Activated CD8-positive, alpha-beta memory T cell treated with anti-CD3 and anti-CD28 coated beads for 4 hours (primary cell): ENCODE measurements around the gene NAV2.
"Not testable (repeated sequence)": the region's sequence is repeated elsewhere in the genome, so short reads cannot be mapped to it uniquely, and the experiment has no call there.

Experiments
- DNase-seq, 2 donors: peaks; one replicate each; pipeline ENCODE4 v3.0.0-alpha.2; 2020; ENCODE audit warnings: low read depth in 2 of 2

The NAV2 gene

DNA sequence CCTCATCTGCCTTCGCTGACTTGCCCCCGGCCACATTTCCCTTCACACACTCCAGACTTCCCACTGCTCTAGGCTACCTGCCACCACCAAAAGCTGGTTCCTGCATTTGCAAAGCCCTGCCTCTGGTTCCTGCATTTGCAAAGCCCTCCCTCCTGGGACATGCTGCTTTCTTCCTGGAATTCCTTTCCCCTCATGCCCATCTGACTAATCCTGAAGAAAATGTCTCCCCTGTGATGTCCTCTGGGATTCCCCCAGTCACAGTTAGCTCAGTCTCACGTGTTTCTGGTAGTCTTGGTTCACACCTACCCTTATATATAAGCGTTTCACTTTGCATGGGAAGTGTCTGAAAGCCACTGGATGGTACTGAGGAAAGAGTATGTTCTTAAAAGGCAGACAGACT, 240.7 kb downstream of the NAV2 start:
- DNase-seq = no peak

DNA sequence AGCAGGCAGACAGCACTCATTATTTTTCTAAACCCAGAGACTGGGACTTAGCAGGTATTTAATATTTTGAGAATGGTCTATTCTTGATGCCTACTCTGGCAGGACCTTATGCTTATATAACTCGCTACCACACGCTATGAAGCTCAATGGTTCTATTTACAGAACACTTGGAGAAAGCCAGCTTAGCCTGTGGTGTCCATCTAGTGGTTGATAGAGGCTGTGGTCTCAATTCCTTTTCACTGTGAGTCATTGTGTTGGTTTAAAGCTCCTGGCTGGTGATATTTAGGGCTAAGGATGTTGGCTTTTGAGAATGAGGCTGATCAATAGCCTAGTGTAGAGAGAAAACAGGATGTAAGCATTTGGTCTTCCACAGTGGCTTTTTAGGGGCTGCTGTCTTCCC, 241.3 kb downstream of the NAV2 start:
- DNase-seq = no peak

DNA sequence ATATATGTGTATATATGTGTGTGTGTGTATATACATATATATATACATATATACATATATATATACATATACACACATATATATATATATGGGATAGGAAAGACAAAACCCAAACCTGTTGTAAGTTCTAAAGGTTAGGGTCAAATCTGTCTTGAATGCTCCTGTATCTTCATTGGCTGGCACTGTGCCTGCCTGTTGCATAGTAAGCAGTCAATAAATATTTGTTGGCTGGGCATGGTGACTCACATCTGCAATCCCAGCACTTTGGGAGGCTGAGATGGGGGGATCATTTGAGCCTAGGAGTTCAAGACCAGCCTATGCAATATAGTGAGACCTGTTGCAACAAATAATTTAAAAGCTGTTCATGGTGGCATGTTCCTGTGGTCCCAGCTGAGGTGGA, 242.3 kb downstream of the NAV2 start:
- DNase-seq = no peak

DNA sequence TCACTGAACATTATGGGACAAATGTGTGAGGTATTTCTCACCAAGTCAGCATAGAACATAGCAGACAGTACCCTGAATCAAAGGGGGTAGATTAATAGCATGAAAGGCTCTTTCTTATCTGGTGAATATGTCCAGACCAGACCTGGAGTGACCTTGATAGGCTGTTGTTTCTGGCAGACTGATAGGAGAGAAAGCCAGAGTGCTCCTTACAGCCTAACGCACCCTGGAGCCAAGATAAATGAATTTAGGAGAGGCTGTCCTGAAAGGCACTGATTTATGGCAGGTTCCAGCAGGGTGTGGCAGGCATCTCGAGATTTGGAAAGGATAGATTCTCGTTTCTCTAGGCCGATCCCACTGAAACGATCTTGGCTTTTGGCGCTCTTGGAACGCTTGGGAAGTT, 243.0 kb downstream of the NAV2 start:
- no peak for DNase-seq

DNA sequence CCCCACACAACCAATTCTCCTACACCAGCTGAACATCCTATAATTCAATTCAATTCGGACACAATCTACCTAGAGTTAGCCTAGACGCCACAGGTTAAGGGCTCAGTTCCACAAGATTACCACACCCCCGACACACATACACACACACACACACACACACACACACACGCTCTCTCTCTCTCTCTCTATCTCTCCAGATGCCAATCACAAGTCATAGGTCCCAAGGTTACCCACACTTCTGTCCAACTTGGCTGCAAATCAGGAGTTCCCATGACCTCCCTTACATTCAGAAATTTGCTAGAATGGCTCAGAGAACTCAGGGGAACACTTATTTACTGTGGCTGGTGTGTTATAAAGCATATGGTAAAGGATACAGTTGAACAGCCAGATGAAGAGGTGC, 243.6 kb downstream of the NAV2 start:
- DNase-seq = no peak

DNA sequence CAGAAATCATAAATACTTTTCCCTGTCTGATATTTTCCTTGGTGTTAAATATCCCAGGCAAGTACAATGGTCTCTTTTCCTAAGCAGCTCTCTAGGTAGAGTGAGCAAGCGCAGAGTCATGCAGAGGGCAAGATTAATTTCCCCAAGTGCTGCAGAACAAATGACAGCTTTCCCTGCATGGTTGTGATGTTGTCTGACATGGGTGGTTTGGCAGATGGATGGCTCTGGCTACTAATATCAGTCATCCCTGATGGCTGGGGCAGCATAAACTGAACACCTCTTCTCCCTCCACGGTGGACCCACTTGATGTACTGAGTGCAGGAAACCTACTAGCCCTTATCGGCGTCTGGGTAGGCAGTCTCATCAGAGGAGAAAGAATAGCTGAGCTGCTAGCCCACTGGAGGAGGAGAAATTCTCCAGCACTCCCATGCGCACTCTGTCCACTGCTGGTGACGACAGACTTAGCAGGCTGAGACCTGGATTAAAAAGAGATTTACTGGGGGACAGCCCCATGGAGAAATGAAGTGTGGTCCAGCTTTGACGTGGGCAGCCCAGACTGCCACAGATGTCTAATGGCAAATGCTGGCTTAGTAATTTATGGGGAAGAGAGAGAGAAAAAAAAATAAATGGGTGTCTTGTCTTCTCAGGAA, 244.8 kb downstream of the NAV2 start:
- no peak for DNase-seq

DNA sequence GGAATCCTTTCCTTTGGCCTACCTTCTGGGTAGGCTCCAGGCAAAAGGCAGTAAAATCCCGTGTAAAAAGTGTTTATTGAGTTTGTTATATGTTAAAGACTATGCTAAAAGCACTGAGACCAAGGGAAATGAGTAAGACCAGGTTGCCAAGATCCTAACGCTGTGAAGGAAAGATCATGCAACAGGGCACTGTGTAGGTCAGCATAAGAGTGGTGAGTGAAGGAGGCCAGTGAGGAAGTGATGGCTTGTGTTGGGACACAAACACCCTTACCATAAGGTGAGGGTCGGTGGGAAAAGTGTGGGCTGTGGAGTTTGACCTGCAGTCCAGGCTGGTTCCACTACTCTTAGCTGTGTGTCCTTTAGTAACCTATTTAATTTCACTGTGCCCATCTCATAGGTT, 245.6 kb downstream of the NAV2 start:
- no peak for DNase-seq

DNA sequence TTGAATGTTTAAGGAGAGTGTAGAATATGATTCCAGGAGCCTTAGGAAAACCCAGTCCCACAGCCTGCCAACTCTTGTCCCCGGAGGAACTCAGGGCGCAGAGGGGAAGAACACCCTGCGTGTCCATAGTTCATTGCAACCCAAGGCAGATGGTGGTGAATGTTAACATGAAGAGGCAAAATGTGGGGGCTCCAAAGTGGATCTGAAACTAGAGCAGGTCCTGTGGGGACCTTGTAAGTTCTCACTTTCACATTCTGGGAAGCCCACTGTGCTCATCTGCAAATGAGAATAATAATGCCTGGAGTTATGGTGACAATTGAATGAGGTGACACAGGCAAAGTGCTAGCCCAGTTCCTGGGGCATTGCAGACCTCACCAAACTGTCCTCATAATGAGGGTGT, 246.6 kb downstream of the NAV2 start:
- DNase-seq = no peak

DNA sequence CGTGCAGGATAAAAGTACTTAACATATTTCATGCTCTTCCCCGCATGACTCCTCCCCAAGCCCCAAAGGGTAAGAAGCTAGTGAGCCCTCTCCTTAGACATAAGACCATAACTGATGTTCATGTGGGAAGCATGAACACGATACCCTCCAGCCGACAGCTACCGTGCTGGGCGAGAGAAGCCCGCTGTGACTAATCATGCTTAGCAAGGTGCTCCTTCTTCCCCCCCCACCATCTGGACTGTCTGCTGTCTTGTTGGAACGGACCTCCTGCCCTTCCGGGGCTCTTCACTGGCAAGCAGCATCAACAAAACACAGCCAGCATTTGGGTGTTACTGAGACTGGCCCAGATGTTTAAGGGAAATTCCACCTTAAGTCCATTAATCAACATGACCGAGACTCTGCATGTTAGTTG, 247.0 kb downstream of the NAV2 start:
- DNase-seq = no peak

DNA sequence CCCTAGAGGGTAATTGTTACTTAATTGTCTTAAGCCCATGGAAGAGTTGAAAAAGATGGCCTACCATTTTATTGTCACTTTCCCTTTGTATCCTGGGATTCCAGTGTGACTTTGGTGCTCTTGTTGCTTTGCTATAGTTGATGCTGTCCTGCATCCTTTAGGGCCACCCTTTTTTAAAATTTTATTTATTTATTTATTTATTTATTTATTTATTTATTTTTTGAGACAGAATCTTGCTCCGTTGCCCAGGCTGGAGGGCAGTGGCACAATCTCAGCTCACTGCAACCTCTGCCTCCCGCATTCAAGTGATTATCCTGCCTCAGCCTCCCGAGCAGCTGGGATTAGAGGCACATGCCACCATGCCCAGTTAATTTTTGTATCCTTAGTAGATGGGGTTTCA, 247.8 kb downstream of the NAV2 start:
- DNase-seq = not testable (repeated sequence)

DNA sequence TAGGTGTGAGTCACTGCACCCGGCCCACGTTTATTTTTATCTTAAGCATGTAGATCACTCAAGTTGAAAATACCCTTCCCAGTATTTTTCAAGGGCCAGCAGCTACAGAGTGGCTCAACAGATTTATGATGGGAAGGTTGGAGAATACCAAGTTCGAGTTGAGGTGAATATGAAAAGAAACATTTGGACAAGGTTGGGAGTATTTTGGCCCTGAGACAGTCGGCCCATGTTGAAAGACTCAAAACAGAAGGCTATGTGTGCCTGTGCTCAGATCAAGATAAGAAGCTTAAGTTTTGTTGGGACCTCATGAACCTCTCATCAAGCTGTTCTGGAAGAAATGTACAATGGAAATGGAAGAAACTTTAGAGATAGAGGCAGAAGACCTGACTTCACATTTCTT, 248.6 kb downstream of the NAV2 start:
- DNase-seq = no peak

DNA sequence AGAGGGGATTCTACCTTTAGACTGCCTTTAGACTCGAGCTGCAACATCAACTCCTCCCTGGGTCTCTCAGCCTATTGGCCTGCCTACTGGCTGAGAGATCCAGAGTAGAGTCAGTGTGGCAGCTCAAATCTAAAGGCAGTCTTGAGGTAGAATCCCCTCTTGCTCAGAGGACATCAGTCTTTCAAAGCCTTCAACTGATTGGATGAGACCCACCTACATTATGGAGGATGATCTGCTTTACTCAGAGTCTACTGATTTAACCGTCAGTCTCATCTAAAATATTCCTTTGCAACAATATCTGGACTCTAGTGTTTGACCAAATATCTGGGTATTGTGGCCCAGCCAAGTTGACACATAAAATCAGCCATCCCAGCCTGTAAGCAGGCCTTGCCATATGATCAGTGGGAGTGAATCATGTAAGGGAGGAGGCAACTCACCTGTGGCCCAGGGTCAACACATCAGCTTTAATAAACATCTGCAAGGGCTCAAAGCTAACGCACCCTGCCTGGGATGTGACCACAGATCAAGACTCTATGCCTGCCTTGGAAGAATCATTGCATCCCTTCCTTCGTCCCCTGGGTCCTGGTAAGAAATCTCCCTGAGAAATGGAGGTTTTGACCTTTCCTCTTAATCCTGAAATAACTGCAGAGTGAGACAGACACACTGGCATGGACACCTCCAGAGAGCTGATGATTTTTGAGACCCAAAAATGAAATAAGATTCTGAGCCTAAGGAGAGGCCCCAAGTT, 249.6 kb downstream of the NAV2 start:
- no peak for DNase-seq

DNA sequence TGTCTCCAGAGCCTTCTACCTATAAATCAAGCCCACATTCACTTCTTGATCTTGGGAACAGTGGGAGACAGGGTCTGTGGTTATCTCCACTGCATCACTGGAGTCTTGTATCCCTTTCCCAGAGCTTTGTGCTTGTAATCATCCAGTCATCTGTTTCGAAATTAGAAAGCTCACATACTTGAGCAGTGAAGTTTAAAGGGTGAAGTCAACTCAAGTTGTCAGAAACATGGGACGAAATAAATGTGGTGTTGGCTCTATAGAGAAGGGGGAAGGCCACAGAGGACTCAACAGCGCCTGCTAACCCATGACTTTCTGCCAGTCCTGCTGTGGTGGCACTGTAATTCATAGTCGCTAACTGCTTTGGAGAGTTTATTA, 250.2 kb downstream of the NAV2 start:
- DNase-seq = no peak

DNA sequence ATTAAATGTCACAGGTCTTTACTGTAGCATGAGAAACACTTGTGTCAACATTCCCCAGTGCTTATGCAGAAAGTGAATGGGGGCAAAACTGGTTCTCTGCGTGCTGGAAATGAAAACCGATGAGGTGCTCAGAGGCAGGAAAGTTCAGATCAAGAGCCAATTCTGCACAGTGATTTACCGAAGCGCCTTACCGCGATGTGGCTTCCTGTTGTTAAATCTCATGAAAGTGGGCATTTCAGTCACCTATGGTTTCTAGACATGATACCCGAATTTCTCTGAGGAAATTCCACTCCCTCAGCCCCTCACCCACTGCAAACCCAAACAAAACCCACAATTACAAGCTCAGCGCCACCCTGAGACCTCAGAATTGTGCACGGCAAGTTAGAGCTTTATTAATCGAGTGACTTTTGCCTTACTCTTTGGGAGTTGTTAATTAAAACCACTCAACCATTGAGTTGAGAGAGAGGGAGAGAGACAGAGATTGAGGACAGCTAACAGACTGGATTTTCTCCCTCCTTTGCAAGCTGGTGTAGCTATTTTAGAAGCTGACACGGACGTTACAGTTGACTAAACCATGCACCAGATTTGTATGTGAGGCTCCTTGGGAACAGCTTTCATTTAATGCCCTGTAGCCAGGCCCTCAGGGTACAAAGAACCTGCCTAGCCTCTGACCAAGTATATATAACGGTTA, 251.2 kb downstream of the NAV2 start:
- no peak for DNase-seq

DNA sequence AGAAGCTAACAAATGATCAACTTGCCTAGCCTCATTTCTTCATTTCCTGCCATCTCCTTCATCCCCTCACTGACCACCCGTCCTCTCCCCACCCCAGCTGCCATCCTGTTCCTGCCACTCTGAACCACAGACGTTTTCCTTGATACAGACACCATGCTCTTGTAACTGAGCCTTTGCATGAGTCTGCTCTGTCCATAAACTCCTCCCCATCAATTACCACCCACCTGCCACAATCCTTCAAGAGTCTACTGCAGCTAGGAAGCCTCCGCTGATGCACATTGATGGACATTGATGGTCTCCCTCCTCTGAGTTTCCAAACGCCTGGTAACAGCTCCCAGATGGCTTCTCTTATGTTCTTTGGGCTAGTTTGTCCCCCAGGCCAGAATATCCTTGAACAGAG, 253.8 kb downstream of the NAV2 start:
- no peak for DNase-seq

DNA sequence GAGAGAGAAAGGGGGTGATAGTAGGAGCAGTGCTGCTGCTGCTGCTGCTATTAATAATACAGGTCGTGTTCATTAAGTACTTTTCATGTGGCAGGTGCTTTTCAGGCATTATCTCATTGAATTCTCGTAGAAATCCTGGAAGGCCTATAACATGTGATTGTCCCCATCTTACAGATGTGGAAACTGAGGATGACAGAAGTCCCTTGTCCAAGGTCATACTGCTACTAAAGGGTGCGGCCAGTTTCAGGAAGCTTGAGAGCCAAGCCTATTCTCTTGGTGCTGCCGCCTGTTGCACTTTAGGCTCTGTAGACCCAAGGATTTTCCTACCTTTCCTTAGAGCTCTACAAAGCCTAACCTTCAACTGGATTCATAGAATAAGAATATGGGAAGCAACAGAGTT, 254.3 kb downstream of the NAV2 start:
- no peak for DNase-seq

DNA sequence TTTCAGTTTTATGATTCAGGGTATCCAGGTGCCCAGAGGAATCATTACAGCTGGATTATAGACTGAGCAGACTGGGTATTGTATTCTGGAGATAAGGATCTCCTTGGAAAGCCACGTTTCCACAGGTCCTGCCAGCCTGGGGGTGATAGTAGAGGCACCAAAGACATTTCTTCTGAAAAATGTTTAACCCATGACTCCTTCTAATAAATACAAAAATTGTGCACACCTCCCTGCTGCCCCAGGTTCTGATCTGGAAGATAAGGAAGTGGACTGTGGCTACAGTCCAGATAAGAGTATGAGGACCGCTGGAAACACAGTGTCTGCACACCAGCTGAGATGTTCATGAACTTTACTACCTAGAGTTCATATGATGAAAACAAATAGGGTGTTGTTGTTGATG, 255.2 kb downstream of the NAV2 start:
- no peak for DNase-seq

DNA sequence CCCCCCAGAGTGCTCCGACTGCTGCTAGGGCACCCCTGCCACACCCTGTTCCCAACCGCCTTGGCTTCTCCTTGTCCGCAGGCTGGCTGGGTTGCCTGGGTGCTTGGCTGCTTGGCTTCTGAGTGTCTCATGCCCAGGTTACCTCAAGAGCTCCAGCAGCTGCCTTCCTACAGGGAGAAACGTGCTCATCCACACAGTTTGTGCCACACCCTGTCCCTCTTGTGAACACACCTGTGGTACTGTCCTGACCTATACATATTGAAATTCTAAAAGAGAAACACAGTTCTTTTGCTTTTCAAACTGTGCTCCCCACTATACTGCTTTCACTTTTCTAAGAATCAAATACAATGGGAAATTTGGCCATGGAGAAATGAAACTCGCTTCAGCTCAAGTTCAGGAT, 256.2 kb downstream of the NAV2 start:
- no peak for DNase-seq

DNA sequence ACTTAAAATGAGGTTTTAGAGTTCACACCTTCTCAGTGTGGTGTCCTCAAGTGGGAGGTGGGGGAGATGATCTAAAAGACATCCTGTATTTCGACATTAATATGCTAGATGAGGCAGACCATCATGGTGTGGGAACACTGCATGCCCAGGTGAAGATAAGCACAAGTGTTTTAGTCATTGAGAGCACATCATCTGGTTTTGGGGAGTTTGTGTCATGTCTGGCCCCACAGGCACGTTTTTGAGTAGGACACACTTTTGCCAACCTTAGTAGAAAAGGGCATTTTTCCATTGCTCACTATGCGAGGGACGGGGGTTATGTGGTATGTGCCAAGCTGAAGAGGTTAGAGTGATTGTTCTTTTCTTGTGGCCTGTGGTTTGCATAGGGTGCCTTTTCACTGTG, 258.3 kb downstream of the NAV2 start:
- DNase-seq = no peak

DNA sequence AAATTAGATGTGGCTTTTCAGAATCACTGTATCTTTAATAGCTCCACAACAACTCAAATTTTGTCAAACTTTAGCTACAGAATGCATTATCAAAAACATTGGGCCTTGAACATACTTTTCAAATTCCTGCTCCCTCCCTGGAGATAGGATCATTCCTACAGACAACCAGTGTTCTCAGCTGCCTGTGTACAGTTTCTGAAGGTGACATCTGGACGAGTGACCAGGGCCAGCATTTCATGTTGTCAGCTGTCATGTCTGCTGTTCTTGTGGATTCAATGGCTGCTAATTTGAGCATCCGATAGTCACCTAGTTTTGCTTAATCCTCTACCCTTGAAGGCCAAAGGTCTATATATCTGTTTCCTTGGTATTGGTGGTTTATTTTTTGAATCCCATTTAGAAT, 259.5 kb downstream of the NAV2 start:
- DNase-seq = no peak

DNA sequence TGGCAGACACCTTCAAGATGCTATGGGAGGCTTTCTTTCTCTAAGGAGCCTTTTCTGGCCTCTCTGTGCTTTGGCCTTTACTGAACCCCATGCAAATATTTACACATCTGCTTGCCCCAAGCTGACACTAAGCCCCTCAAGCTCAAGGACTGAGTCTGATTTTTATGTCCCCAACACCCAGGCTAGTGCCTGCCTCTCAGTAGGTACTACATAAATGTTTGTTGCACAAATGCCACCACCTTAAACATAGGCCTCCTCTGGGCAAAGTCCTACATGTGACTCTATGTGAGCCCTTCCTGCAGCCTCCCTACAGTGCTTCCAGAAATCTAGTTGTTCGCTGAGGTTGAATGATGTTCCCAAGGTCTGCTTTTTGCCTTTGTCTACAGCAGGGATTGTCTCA, 260.0 kb downstream of the NAV2 start:
- DNase-seq = no peak

DNA sequence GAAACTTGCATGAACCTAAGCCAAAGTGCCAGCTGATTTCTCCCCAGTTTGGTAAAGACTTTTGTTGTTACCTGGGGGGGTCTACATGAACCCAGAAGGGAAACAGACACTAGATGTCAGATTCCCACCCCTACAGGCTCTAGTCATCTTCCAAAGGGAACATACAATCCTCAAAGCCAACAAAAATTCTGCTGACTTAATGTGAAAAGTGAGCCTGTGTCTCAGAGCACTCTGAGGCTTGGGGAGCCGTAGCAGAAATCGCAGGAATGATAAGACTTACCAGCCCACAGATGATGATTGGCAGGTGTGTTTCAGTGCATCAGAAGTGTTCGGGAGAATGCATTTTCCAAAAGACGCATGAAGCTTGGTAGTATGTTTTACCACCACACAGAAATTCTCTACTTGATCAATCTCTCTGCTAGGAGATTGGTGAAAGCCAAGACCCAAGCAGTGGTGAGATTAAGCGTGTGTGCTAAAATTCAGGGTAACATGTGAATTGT, 260.5 kb downstream of the NAV2 start:
- no peak for DNase-seq

DNA sequence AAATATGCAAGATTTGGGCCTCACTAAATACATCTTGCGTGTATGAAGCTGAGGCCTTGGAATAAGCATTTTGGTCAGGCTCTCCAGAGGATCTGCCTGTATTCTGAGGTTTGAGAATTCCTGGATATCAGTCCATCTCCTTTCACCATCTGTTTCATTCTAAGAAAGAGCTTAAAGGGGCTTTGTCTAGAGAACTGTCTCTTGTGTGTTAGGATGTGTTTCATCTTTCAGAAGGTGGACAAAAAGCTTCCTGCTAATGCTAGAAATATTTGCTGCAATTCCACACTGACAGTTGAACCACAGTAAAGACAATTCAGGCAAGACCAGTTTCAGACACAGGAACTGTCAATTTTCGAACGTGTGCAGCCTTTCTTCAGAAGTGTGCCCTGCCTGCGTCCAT, 262.2 kb downstream of the NAV2 start:
- no peak for DNase-seq
